ENCODE results near the gene LRRC1.

The LRRC1 gene

GRCh38 chr6:53771785-53772624 lies 22.8 kb upstream of the LRRC1 start:
- no peak for TF ChIP-seq CTCF (IDR thresholded peaks at IDR 0.05)

- TF ChIP-seq CTCF (IDR thresholded peaks at IDR 0.05) = no peak
These were observed 21.6 kb upstream of the LRRC1 start for GRCh38 chr6:53773044-53773696.

GRCh38 chr6:53786832-53787231 lies 8.0 kb upstream of the LRRC1 start:
- TF ChIP-seq CTCF (IDR thresholded peaks at IDR 0.05) = no peak

GRCh38 chr6:53790886-53791285 lies 3.9 kb upstream of the LRRC1 start:
- no peak for TF ChIP-seq CTCF (IDR thresholded peaks at IDR 0.05)

GRCh38 chr6:53792016-53792415 lies 2.8 kb upstream of the LRRC1 start:
- TF ChIP-seq CTCF (IDR thresholded peaks at IDR 0.05) = no peak

GRCh38 chr6:53792973-53793317 lies 1.9 kb upstream of the LRRC1 start:
- TF ChIP-seq CTCF (IDR thresholded peaks at IDR 0.05) = no peak

- no peak for TF ChIP-seq CTCF (IDR thresholded peaks at IDR 0.05)
These were observed 1.3 kb upstream of the LRRC1 start for GRCh38 chr6:53793318-53794136.
